Measurements from ENCODE around the gene CCIN. TPM values are rescaled to one million over a fixed set of nuclear protein-coding genes. Genes with fewer than 3 reads are reported as not detected.

CCIN gene
- total and polyA plus RNA-seq, 2 of the 13 experiments (the other 11 are each of a cell fraction or from before 2014, with no cell fraction given), result not detected

- TF ChIP-seq ZNF678 (CRISPR knock-in tag; IDR thresholded peaks at IDR 0.05) (peak; percentile 94), U2AF1 (optimal IDR thresholded peaks at IDR 0.05; ENCODE audit: low read depth, low read length) (no peak), MYC (CRISPR knock-in tag; IDR thresholded peaks at IDR 0.05; ENCODE audit: borderline replicate concordance) (peak; percentile 87), FOXA3 (CRISPR knock-in tag; IDR thresholded peaks at IDR 0.05) (peak; percentile 28; the same call in 1 of the 2 replicates), ZNF780A (CRISPR knock-in tag; IDR thresholded peaks at IDR 0.05) (peak; percentile 56; the same call in 1 of the 2 replicates), PHF20 (CRISPR knock-in tag; IDR thresholded peaks at IDR 0.05) (peak; percentile 89), ZNF230 (CRISPR knock-in tag; IDR thresholded peaks at IDR 0.05) (peak; percentile 84; the same call in 1 of the 2 replicates), SPEN (CRISPR knock-in tag; IDR thresholded peaks at IDR 0.05; ENCODE audit: low read depth) (peak; percentile 84), NR2F6 (IDR thresholded peaks at IDR 0.05) (no peak), NR2F6 (CRISPR knock-in tag; IDR thresholded peaks at IDR 0.05) (0 out of 2 replicates have a peak, but pooled peaks have one; percentile 19), ZNF75D (CRISPR knock-in tag; IDR thresholded peaks at IDR 0.05; ENCODE audit: borderline replicate concordance) (peak; percentile 76; the same call in 1 of the 2 replicates), ZNF512B (CRISPR knock-in tag; IDR thresholded peaks at IDR 0.05; ENCODE audit: borderline replicate concordance) (no peak), CEBPG (CRISPR knock-in tag; IDR thresholded peaks at IDR 0.05) (peak; percentile 27; the same call in 1 of the 2 replicates), ZNF263 (CRISPR knock-in tag; IDR thresholded peaks at IDR 0.05) (peak; percentile 71; the same call in 1 of the 2 replicates), NRL (CRISPR knock-in tag; IDR thresholded peaks at IDR 0.05; ENCODE audit: borderline replicate concordance) (no peak), ZNF879 (CRISPR knock-in tag; IDR thresholded peaks at IDR 0.05) (no peak), HHEX (CRISPR knock-in tag; IDR thresholded peaks at IDR 0.05) (no peak), HNRNPLL (IDR thresholded peaks at IDR 0.05; ENCODE audit: low read depth, low read length, poor library complexity, severe bottlenecking) (peak; percentile 58), ZNF484 (CRISPR knock-in tag; IDR thresholded peaks at IDR 0.05; ENCODE audit: borderline replicate concordance, low read depth) (no peak), SMYD3 (CRISPR knock-in tag; IDR thresholded peaks at IDR 0.05) (no peak), ZNF605 (CRISPR knock-in tag; IDR thresholded peaks at IDR 0.05) (peak; percentile 81)
- TF ChIP-seq, protein P1, sequence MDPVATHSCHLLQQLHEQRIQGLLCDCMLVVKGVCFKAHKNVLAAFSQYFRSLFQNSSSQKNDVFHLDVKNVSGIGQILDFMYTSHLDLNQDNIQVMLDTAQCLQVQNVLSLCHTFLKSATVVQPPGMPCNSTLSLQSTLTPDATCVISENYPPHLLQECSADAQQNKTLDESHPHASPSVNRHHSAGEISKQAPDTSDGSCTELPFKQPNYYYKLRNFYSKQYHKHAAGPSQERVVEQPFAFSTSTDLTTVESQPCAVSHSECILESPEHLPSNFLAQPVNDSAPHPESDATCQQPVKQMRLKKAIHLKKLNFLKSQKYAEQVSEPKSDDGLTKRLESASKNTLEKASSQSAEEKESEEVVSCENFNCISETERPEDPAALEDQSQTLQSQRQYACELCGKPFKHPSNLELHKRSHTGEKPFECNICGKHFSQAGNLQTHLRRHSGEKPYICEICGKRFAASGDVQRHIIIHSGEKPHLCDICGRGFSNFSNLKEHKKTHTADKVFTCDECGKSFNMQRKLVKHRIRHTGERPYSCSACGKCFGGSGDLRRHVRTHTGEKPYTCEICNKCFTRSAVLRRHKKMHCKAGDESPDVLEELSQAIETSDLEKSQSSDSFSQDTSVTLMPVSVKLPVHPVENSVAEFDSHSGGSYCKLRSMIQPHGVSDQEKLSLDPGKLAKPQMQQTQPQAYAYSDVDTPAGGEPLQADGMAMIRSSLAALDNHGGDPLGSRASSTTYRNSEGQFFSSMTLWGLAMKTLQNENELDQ (CRISPR knock-in tag; IDR thresholded peaks at IDR 0.05; ENCODE audit: borderline replicate concordance), result 0 out of 2 replicates have a peak, but pooled peaks have one; percentile 38
- TF ChIP-seq, protein P2, sequence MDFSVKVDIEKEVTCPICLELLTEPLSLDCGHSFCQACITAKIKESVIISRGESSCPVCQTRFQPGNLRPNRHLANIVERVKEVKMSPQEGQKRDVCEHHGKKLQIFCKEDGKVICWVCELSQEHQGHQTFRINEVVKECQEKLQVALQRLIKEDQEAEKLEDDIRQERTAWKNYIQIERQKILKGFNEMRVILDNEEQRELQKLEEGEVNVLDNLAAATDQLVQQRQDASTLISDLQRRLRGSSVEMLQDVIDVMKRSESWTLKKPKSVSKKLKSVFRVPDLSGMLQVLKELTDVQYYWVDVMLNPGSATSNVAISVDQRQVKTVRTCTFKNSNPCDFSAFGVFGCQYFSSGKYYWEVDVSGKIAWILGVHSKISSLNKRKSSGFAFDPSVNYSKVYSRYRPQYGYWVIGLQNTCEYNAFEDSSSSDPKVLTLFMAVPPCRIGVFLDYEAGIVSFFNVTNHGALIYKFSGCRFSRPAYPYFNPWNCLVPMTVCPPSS (IDR thresholded peaks at IDR 0.05), result no peak
- TF ChIP-seq, protein P3, sequence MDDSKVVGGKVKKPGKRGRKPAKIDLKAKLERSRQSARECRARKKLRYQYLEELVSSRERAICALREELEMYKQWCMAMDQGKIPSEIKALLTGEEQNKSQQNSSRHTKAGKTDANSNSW (CRISPR knock-in tag; IDR thresholded peaks at IDR 0.05; ENCODE audit: borderline replicate concordance), result no peak
These were observed 21.5 kb downstream of the CCIN start, which contains the start of gene CLTA (continued) for GRCh38 chr9:36190388-36191289.

Measured in HepG2 (cell line).